Spleen (tissue), 11 donors: Measurements from ENCODE around the gene BIN1. TPM values are rescaled to one million over a fixed set of nuclear protein-coding genes. Genes with fewer than 3 reads are reported as not detected.

ENCODE experiments used
- DNase-seq: peaks from one replicate; pipeline ENCODE4 v3.0.0-alpha.2; 2020
- H3K27ac ChIP-seq, 8 donors: fragments of 200-600 bp; sonication (generic) in 7 of 8; 1 replicate in 4 of 8; 2 replicates in 4 of 8; pipeline versions ENCODE4 v1.5.0 to v1.8.0; 2016 to 2021; ENCODE audit warnings: inconsistent platforms in 4 of 8, mild to moderate bottlenecking in 4 of 8, moderate library complexity in 1 of 8
- H3K27me3 ChIP-seq, 7 donors: fragments of 200-600 bp; sonication (generic) in 6 of 7; replicated peaks in 1 of 7; 1 replicate in 4 of 7; 2 replicates in 3 of 7; pipeline versions ENCODE4 v1.5.0 to v1.8.0; 2016 to 2021; ENCODE audit warnings: inconsistent platforms in 3 of 7, mild to moderate bottlenecking in 1 of 7
- H3K36me3 ChIP-seq, 6 donors: fragments of 200-600 bp; sonication (generic) in 5 of 6; 1 replicate in 4 of 6; 2 replicates in 2 of 6; pipeline versions ENCODE4 v1.5.0 to v1.8.0; 2016 to 2021; ENCODE audit warnings: inconsistent platforms in 2 of 6
- H3K4me1 ChIP-seq, 6 donors: fragments of 200-600 bp; sonication (generic) in 5 of 6; 1 replicate in 3 of 6; 2 replicates in 3 of 6; pipeline versions ENCODE4 v1.5.0 to v1.8.0; 2016 to 2021; ENCODE audit warnings: inconsistent platforms in 3 of 6
- H3K4me3 ChIP-seq, 8 donors: fragments of 200-600 bp; sonication (generic) in 7 of 8; 1 replicate in 4 of 8; 2 replicates in 4 of 8; pipeline versions ENCODE4 v1.5.0 to v1.8.0; 2016 to 2021; ENCODE audit warnings: inconsistent platforms in 4 of 8, mild to moderate bottlenecking in 4 of 8, moderate library complexity in 2 of 8
- H3K9me3 ChIP-seq, 8 donors: fragments of 200-600 bp; sonication (generic) in 7 of 8; 1 replicate in 4 of 8; 2 replicates in 4 of 8; pipeline versions ENCODE4 v1.5.0 to v1.8.0; 2016 to 2021; ENCODE audit warnings: inconsistent platforms in 4 of 8
- POLR2A ChIP-seq, 3 donors: fragments of 450-650 bp; IDR thresholded peaks; one replicate each; pipeline ENCODE4 v1.5.1; 2017; ENCODE audit warnings: antibody characterized with exemption in 3 of 3, mild to moderate bottlenecking in 1 of 3
- POLR2AphosphoS5 ChIP-seq, 3 donors: sonication (generic); formaldehyde crosslinking; IDR thresholded peaks; one replicate each; pipeline ENCODE4 v1.5.1; 2017; ENCODE audit warnings: antibody characterized with exemption in 3 of 3
- WGBS, 5 donors: extraction: QIAGEN DNeasy Blood & Tissue Kit in 3 of 5; methylation state at CpG; one replicate each; pipeline versions ENCODE4 v1.1.5 to v1.1.7; 2013 to 2018; 5-methylcytosine and 5-hydroxymethylcytosine counted together
- intact Hi-C: fragments of 100-400 bp; cut with DNase I; formaldehyde crosslinking; loops from one replicate; pipeline ENCODE4 v1.15.0; 2023; ENCODE audit warnings: low total_unique reads
- polyA plus RNA-seq, 3 donors: library from polyadenylated mRNA; stranded (reverse); fragments of 200-250 nt; gene quantifications; one replicate each; pipeline ENCODE4 v1.2.1, GENCODE V29; 2013
- total RNA-seq, 7 donors: library from RNA; depleted of rRNA in 3 of 7; stranded (reverse); fragments of >200 nt in 3 of 7; fragmentation: NEBNext Ultra II Directional in 4 of 7; extraction: Animal tissue kit (Norgen Biotek cat#: 25700) in 4 of 7; gene quantifications; one replicate each; pipeline versions ENCODE4 v1.1.0 to v1.2.1, GENCODE V29; 2016 to 2021
- TF ChIP-seq, protein P1 (sequence below), 11 experiments: fragments of 200-600 bp in 7 of 11; fragments of 450-650 bp in 4 of 11; sonication (generic) in 4 of 11; IDR thresholded peaks in 8 of 11; conservative IDR thresholded peaks in 3 of 11; 1 replicate in 7 of 11; 2 replicates in 4 of 11; pipeline versions ENCODE4 v1.4.0 to v1.8.0; 2016 to 2021; ENCODE audit warnings: antibody characterized with exemption in 11 of 11, inconsistent platforms in 4 of 11, mild to moderate bottlenecking in 1 of 11
- donor health status: healthy with polysubstance abuse.
- donor health status: DM: no; HTN: no; CAD: no; lungs with moderate emphysema.
- donor health status: DM: no; HTN: no; CAD: no.
- donor health status: Bipolar disorder and iron deficiency.
- donor health status: healthy.
- donor health status: DM: no; HTN: no; CAD: no.
- donor health status: DM: yes; HTN: yes; CAD: no.

Gene BIN1
- total and polyA plus RNA-seq, 10 donors = 57.2 to 123 (median 70.4) TPM

- H3K36me3 ChIP-seq = peaks cover 0 to 25% (median 0%) of the 10 kb centered on the region in 6 donors
- H3K4me1 ChIP-seq = peaks cover 53 to 100% (median 79%) of the 10 kb centered on the region in 6 donors
- intact Hi-C loops = no loop called here
- WGBS, 5 donors = 86 to 95% (median 91%) methylated on average over 6 of the region's 6 CpGs
- peak overlapping the region in 6 of 8 donors; percentile 35 to 97 (median 91) for H3K27ac ChIP-seq
- H3K9me3 ChIP-seq = no peaks in the 10 kb centered on the region
- DNase-seq = no peak
- TF ChIP-seq, protein P1, sequence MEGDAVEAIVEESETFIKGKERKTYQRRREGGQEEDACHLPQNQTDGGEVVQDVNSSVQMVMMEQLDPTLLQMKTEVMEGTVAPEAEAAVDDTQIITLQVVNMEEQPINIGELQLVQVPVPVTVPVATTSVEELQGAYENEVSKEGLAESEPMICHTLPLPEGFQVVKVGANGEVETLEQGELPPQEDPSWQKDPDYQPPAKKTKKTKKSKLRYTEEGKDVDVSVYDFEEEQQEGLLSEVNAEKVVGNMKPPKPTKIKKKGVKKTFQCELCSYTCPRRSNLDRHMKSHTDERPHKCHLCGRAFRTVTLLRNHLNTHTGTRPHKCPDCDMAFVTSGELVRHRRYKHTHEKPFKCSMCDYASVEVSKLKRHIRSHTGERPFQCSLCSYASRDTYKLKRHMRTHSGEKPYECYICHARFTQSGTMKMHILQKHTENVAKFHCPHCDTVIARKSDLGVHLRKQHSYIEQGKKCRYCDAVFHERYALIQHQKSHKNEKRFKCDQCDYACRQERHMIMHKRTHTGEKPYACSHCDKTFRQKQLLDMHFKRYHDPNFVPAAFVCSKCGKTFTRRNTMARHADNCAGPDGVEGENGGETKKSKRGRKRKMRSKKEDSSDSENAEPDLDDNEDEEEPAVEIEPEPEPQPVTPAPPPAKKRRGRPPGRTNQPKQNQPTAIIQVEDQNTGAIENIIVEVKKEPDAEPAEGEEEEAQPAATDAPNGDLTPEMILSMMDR (IDR thresholded peaks at IDR 0.05 in 8 of 11, conservative IDR thresholded peaks at IDR 0.05 in 3 of 11) = no peak
- TF ChIP-seq POLR2AphosphoS5 (IDR thresholded peaks at IDR 0.05) (no peak), POLR2A (IDR thresholded peaks at IDR 0.05) (no peak)
- H3K27me3 ChIP-seq = no peaks in the 10 kb centered on the region
- peak overlapping the region in 1 of 8 donors; percentile 72 for H3K4me3 ChIP-seq
These were observed 27.5 kb downstream of the BIN1 start for GRCh38 chr2:127079358-127079920.

- DNase-seq = no peak
- 52 to 68% (median 61%) methylated on average over 5 of the region's 5 CpGs for WGBS, 5 donors
- TF ChIP-seq POLR2A (IDR thresholded peaks at IDR 0.05) (no peak), POLR2AphosphoS5 (IDR thresholded peaks at IDR 0.05) (no peak)
- TF ChIP-seq, protein P1 (IDR thresholded peaks at IDR 0.05 in 8 of 11, conservative IDR thresholded peaks at IDR 0.05 in 3 of 11) = no peak
- no peaks in the 10 kb centered on the region for H3K9me3 ChIP-seq
- no peaks in the 10 kb centered on the region for H3K27me3 ChIP-seq
- intact Hi-C loops = no loop called here
- H3K4me1 ChIP-seq = peaks cover 47 to 100% (median 73%) of the 10 kb centered on the region in 6 donors
- peak overlapping the region in 2 of 8 donors; percentile 93 to 97 for H3K27ac ChIP-seq
- H3K4me3 ChIP-seq = no peak overlapping the region
- peaks cover 0 to 32% (median under 1%) of the 10 kb centered on the region in 6 donors for H3K36me3 ChIP-seq
These were observed 28.2 kb downstream of the BIN1 start for GRCh38 chr2:127078666-127079270.

GRCh38 chr2:127078028-127078427 lies 28.9 kb downstream of the BIN1 start:
- DNase-seq = no peak
- peak overlapping the region in 2 of 8 donors; percentile 93 to 97 for H3K27ac ChIP-seq
- no peak for TF ChIP-seq POLR2A (IDR thresholded peaks at IDR 0.05)
- TF ChIP-seq POLR2AphosphoS5 (IDR thresholded peaks at IDR 0.05) = no peak
- TF ChIP-seq, protein P1 (IDR thresholded peaks at IDR 0.05 in 8 of 11, conservative IDR thresholded peaks at IDR 0.05 in 3 of 11) = no peak
- WGBS, 5 donors = 88 to 95% (median 88%) methylated on average over 5 of the region's 5 CpGs
- H3K9me3 ChIP-seq = no peaks in the 10 kb centered on the region
- intact Hi-C loops = no loop called here
- H3K36me3 ChIP-seq = peaks cover 0 to 39% (median 7%) of the 10 kb centered on the region in 6 donors
- H3K27me3 ChIP-seq = no peaks in the 10 kb centered on the region
- H3K4me3 ChIP-seq = no peak overlapping the region
- peaks cover 40 to 99% (median 69%) of the 10 kb centered on the region in 6 donors for H3K4me1 ChIP-seq

GRCh38 chr2:127076924-127077323 lies 30.0 kb downstream of the BIN1 start:
- intact Hi-C loops = no loop called here
- Histone ChIP-seq H3K27me3 (no peaks in the 10 kb centered on the region), H3K9me3 (no peaks in the 10 kb centered on the region), H3K27ac (peak overlapping the region in 1 of 8 donors; percentile 27), H3K4me1 (peaks cover 35 to 97% (median 64%) of the 10 kb centered on the region in 6 donors), H3K4me3 (no peak overlapping the region), H3K36me3 (peaks cover 0 to 50% (median 14%) of the 10 kb centered on the region in 6 donors)
- no peak for DNase-seq
- 78 to 98% (median 96%) methylated on average over 11 of the region's 11 CpGs for WGBS, 5 donors
- TF ChIP-seq, protein P1 (IDR thresholded peaks at IDR 0.05 in 8 of 11, conservative IDR thresholded peaks at IDR 0.05 in 3 of 11) = no peak
- TF ChIP-seq POLR2A (IDR thresholded peaks at IDR 0.05) (no peak), POLR2AphosphoS5 (IDR thresholded peaks at IDR 0.05) (no peak)
